Prostate gland (tissue), 2 donors: ENCODE measurements around the gene GRAMD1B. TPM values are rescaled to one million over a fixed set of nuclear protein-coding genes. Genes with fewer than 3 reads are reported as not detected.

Experiments
- DNase-seq: peaks from one replicate; pipeline ENCODE4 v3.0.0-alpha.2; 2019; ENCODE audit warnings: low spot score
- H3K27ac ChIP-seq, 2 donors: fragments of 200-600 bp; sonication (generic); 2 replicates each; pipeline ENCODE4 v1.5.1; 2017 to 2019
- H3K27me3 ChIP-seq: fragments of 200-600 bp; sonication (generic); replicated peaks from 2 replicates; pipeline ENCODE4 v1.5.1; 2019; ENCODE audit not compliant: insufficient read depth
- H3K36me3 ChIP-seq, 2 donors: fragments of 200-600 bp; sonication (generic); 1 replicate in 1 of 2; 2 replicates in 1 of 2; pipeline versions ENCODE4 v1.5.1 to v1.8.1; 2017 to 2019
- H3K4me1 ChIP-seq: fragments of 200-600 bp; sonication (generic); replicated peaks from 2 replicates; pipeline ENCODE4 v1.5.1; 2019
- H3K4me3 ChIP-seq, 2 donors: fragments of 200-600 bp; sonication (generic); 2 replicates each; pipeline ENCODE4 v1.5.1; 2017 to 2019
- H3K9me3 ChIP-seq: fragments of 200-600 bp; sonication (generic); 2 replicates; pipeline ENCODE4 v1.5.1; 2017
- CTCF ChIP-seq, 4 experiments: fragments of 200-600 bp in 2 of 4; fragments of 450-650 bp in 2 of 4; sonication (generic) in 2 of 4; IDR thresholded peaks; 1 replicate in 3 of 4; 2 replicates in 1 of 4; pipeline ENCODE4 v1.5.1; 2016 to 2019; ENCODE audit warnings: antibody characterized with exemption in 4 of 4, mild to moderate bottlenecking in 2 of 4, moderate library complexity in 2 of 4
- POLR2A ChIP-seq: fragments of 450-650 bp; IDR thresholded peaks from one replicate; pipeline ENCODE4 v1.6.1; 2016; ENCODE audit warnings: antibody characterized with exemption, mild to moderate bottlenecking
- POLR2AphosphoS5 ChIP-seq: sonication (generic); formaldehyde crosslinking; IDR thresholded peaks from one replicate; pipeline ENCODE4 v1.6.1; 2017; ENCODE audit warnings: antibody characterized with exemption
- WGBS: methylation state at CpG from one replicate; pipeline ENCODE4 v1.1.5; 2018; 5-methylcytosine and 5-hydroxymethylcytosine counted together
- intact Hi-C: fragments of 100-400 bp; cut with DNase I; formaldehyde crosslinking; loops from one replicate; pipeline ENCODE4 v1.14.2; 2022
- total RNA-seq, 2 donors: library from RNA; depleted of rRNA; stranded (reverse); fragments of >200 nt; gene quantifications; one replicate each; pipeline ENCODE4 v1.1.0, GENCODE V29; 2016

Gene GRAMD1B
- total RNA-seq, 2 donors from 2014 or later, result 4.5 to 27.2 TPM

- Histone ChIP-seq H3K36me3 (no peaks in the 10 kb centered on the region), H3K9me3 (no peaks in the 10 kb centered on the region), H3K4me1 (no peaks in the 10 kb centered on the region), H3K4me3 (peak overlapping the region; percentile 22 to 24), H3K27ac (no peak overlapping the region), H3K27me3 (no peaks in the 10 kb centered on the region)
- intact Hi-C loops, result no loop called here
- WGBS, result 40% methylated on average over 13 of the region's 13 CpGs
- no peak for DNase-seq
- no peak for TF ChIP-seq CTCF (IDR thresholded peaks at IDR 0.05)
- no peak for TF ChIP-seq POLR2AphosphoS5
- TF ChIP-seq POLR2A, result no peak
Observed at GRCh38 chr11:123559523-123559955, 129.5 kb downstream of the GRAMD1B start.

- 5% methylated on average over 23 of the region's 23 CpGs for WGBS
- Histone ChIP-seq H3K27me3 (no peaks in the 10 kb centered on the region), H3K36me3 (no peaks in the 10 kb centered on the region), H3K4me3 (peak overlapping the region; percentile 22 to 24), H3K9me3 (no peaks in the 10 kb centered on the region), H3K4me1 (no peaks in the 10 kb centered on the region), H3K27ac (peak overlapping the region; percentile 46 to 50)
- DNase-seq, result no peak
- TF ChIP-seq POLR2AphosphoS5 (no peak), POLR2A (no peak), CTCF (IDR thresholded peaks at IDR 0.05) (no peak)
- intact Hi-C loops, result no loop called here
Observed at GRCh38 chr11:123560006-123560405, 129.9 kb downstream of the GRAMD1B start.

- H3K9me3 ChIP-seq, result no peaks in the 10 kb centered on the region
- H3K36me3 ChIP-seq, result no peaks in the 10 kb centered on the region
- no peak for DNase-seq
- H3K27ac ChIP-seq, result no peak overlapping the region
- H3K4me1 ChIP-seq, result no peaks in the 10 kb centered on the region
- intact Hi-C loops, result no loop called here
- TF ChIP-seq POLR2AphosphoS5 (no peak), CTCF (IDR thresholded peaks at IDR 0.05) (no peak), POLR2A (no peak)
- no peak overlapping the region for H3K4me3 ChIP-seq
- H3K27me3 ChIP-seq, result no peaks in the 10 kb centered on the region
- WGBS, result 73% methylated on average over 5 of the region's 5 CpGs
Observed at GRCh38 chr11:123561431-123561800, 131.3 kb downstream of the GRAMD1B start.

- DNase-seq, result no peak
- H3K27ac ChIP-seq, result no peak overlapping the region
- no peak overlapping the region for H3K4me3 ChIP-seq
- no peaks in the 10 kb centered on the region for H3K9me3 ChIP-seq
- H3K4me1 ChIP-seq, result no peaks in the 10 kb centered on the region
- no peaks in the 10 kb centered on the region for H3K36me3 ChIP-seq
- H3K27me3 ChIP-seq, result no peaks in the 10 kb centered on the region
- WGBS, result 67% methylated on average over 7 of the region's 7 CpGs
- TF ChIP-seq CTCF (IDR thresholded peaks at IDR 0.05) (no peak), POLR2AphosphoS5 (no peak), POLR2A (no peak)
- intact Hi-C loops, result no loop called here
Observed at GRCh38 chr11:123562158-123562557, 132.1 kb downstream of the GRAMD1B start.

- no peak for DNase-seq
- no peak overlapping the region for H3K4me3 ChIP-seq
- H3K36me3 ChIP-seq, result no peaks in the 10 kb centered on the region
- intact Hi-C loops, result no loop called here
- no peaks in the 10 kb centered on the region for H3K4me1 ChIP-seq
- TF ChIP-seq CTCF (IDR thresholded peaks at IDR 0.05), result no peak
- TF ChIP-seq POLR2AphosphoS5, result no peak
- no peak for TF ChIP-seq POLR2A
- no peaks in the 10 kb centered on the region for H3K9me3 ChIP-seq
- H3K27ac ChIP-seq, result no peak overlapping the region
- H3K27me3 ChIP-seq, result no peaks in the 10 kb centered on the region
- 96% methylated on average over 8 of the region's 8 CpGs for WGBS
Observed at GRCh38 chr11:123562829-123563228, 132.8 kb downstream of the GRAMD1B start.
